Measurements from ENCODE around the gene KRTAP2-4.
"Not testable (repeated sequence)": the region's sequence is repeated elsewhere in the genome, so short reads cannot be mapped to it uniquely, and the experiment has no call there.

The KRTAP2-4 gene

DNA sequence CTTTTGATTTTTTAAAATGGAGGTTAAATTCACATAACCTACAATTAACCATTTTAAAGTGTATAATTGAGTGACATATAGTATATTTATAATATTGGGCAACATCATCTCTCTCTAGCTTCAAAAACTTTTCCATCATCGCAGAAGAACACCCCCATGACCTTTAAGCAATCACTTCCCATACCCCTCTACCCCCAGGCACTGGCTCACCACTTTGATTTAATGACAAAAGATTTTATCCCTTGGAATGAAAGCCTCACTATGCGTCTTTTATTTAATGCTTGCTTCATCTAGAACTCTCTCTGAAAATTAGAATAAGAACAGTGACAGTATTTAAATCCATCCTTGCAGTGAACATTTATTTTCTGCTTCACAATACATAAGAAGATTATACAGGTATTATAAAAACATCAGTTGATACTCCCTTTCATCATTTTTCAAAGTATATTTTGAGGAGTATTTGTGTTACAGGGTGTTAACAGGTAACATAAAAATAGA lies 27.8 kb downstream of the KRTAP2-4 start:
- no peak overlapping the region for H3K4me3 ChIP-seq (ENCODE audit: control insufficient read depth, low read depth, low read length)
- DNase-seq (ENCODE audit: low read depth): no peak
- TF ChIP-seq, protein P1, sequence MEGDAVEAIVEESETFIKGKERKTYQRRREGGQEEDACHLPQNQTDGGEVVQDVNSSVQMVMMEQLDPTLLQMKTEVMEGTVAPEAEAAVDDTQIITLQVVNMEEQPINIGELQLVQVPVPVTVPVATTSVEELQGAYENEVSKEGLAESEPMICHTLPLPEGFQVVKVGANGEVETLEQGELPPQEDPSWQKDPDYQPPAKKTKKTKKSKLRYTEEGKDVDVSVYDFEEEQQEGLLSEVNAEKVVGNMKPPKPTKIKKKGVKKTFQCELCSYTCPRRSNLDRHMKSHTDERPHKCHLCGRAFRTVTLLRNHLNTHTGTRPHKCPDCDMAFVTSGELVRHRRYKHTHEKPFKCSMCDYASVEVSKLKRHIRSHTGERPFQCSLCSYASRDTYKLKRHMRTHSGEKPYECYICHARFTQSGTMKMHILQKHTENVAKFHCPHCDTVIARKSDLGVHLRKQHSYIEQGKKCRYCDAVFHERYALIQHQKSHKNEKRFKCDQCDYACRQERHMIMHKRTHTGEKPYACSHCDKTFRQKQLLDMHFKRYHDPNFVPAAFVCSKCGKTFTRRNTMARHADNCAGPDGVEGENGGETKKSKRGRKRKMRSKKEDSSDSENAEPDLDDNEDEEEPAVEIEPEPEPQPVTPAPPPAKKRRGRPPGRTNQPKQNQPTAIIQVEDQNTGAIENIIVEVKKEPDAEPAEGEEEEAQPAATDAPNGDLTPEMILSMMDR (conservative IDR thresholded peaks at IDR 0.05; ENCODE audit: control insufficient read depth, insufficient read depth, low read depth, low read length): no peak

DNA sequence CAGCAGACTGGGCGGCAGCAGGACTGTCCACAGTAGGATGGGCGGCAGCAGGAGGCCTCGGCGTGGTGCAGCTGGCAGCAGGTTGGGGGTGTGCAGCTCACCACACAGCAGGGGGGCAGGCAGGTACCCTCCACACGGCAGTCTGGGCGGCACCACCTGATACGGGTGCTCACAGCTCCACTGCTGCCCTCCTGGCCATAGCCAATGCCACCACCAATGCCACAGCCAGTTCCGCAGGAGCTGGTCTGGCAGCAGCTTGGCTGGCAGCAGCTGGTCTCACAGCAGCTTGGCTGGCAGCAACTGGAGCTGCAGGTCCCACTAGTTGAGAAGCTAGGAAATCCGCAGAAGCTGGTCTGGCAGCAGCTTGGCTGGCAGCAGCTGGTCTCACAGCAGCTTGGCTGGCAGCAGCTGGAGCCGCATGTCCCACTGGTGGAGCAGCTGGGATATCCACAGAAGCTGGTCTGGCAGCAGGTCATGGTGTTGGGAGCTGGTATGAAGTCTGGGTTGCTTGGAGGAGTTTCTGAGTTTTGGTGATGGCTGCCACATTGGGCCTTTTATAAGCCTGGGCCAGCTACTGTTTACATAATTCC lies 31.2 kb downstream of the KRTAP2-4 start, which contains the start of gene KRTAP1-3:
Gene KRTAP1-3 (minus strand): TSS at position 529 of the 590 bp plus-strand sequence. CDS start 53 bp downstream, at position 476.
- not testable (repeated sequence) for DNase-seq (ENCODE audit: low read depth); H3K4me3 ChIP-seq (ENCODE audit: control insufficient read depth, low read depth, low read length)

DNA sequence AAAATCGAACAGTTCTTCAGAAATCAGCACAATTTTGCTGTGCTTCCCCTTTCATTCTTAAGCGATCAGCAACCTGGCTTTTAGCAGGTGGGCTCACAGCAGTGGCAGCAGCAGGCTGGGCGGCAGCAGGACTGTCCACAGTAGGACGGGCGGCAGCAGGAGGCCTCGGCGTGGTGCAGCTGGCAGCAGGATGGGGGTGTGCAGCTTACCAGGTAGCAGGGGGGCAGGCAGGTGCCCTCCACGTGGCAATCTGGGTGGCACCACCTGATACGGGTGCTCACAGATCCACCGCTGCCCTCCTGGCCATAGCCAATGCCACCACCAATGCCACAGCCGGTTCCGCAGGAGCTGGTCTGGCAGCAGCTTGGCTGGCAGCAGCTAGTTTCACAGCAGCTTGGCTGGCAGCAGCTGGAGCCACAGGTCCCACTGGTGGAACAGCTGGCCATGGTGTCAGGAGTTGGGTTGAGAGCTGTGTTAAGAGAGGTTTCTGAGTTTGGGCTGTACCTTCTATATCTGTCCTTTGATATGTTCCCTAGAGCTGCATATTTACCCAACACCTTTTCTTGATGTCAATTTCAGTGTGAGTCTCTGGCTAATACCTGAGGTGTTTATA lies 35.9 kb downstream of the KRTAP2-4 start, which contains the start of gene KRTAP1-4:
Gene KRTAP1-4 (minus strand): TSS at position 563 of the 613 bp plus-strand sequence. CDS start 117 bp downstream, at position 446.
- DNase-seq (ENCODE audit: low read depth): no peak
- H3K4me3 ChIP-seq (ENCODE audit: control insufficient read depth, low read depth, low read length): no peak within 1 kb of the TSS
- TF ChIP-seq, protein P1 (conservative IDR thresholded peaks at IDR 0.05; ENCODE audit: control insufficient read depth, insufficient read depth, low read depth, low read length): no peak

DNA sequence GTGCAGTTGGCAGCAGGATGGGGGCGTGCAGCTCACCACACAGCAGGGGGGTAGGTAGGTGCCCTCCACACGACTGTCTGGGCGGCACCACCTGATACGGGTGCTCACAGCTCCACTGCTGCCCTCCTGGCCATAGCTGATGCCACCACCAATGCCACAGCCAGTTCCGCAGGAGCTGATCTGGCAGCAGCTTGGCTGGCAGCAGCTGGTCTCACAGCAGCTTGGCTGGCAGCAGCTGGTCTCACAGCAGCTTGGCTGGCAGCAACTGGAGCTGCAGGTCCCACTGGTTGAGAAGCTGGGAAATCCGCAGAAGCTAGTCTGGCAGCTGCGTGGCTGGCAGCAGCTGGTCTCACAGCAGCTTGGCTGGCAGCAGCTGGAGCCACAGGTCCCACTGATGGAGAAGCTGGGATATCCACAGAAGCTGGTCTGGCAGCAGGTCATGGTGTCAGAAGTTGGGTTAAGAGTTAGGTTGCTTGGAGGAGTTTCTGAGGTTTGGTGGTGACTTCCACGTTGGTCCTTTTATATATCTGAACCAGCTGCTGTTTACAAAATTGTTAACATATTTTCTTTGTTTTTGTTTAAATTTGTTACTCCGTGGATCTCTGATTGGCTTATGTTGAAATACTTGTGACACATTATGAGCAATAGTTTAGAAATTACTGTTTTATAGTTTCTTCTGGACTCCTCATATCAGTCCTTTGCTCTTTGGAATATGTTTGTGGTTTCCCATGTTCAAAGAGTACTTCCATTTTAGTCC lies 38.8 kb downstream of the KRTAP2-4 start, which contains the start of gene KRTAP1-5:
Gene KRTAP1-5 (minus strand): TSS at position 494 of the 757 bp plus-strand sequence. CDS start 53 bp downstream, at position 441.
- no peak within 1 kb of the TSS for H3K4me3 ChIP-seq (ENCODE audit: control insufficient read depth, low read depth, low read length)
- TF ChIP-seq, protein P1 (conservative IDR thresholded peaks at IDR 0.05; ENCODE audit: control insufficient read depth, insufficient read depth, low read depth, low read length): no peak
- DNase-seq (ENCODE audit: low read depth): peak; percentile 88

DNA sequence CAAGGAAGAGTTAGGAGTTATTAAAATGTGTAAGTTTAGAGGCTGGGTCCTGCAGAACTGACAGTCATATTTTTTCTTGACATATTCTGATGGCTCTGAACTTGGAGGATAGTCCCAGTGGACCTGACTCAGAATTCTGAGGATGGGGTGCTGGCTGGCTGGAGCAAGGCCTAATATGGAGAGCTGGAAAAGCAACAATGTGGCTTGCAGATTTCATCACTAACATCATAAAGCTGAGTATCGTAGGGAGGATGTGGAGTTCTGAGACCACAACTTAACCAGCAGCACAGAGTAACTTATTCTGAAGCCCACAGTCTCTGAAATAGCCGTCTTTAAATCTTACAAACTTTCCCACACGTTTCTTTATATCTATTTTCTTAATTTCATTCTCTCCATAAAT lies 41.0 kb downstream of the KRTAP2-4 start:
- peak; percentile 57 for DNase-seq (ENCODE audit: low read depth)
- TF ChIP-seq, protein P1 (conservative IDR thresholded peaks at IDR 0.05; ENCODE audit: control insufficient read depth, insufficient read depth, low read depth, low read length): no peak

DNA sequence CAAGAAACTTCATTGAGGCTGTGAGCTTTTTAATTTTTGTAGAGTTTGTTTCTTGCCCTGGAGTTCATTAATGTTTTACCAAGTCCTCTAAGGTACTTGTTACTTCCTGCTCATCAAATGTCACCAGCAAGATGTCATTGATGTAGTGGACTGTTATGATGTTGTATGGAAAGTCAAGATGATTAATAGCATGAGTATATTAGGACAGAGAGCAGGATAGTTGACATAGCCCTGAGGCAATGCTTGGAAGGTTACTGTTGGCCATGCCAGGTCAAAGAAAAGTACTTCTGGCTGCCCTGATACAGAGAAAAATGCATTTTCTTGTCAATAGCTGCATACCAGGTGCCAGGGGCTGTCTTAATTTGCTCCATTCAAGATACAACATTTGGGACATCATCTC lies 45.3 kb downstream of the KRTAP2-4 start:
- H3K4me3 ChIP-seq (ENCODE audit: control insufficient read depth, low read depth, low read length): no peak overlapping the region
- no peak for DNase-seq (ENCODE audit: low read depth)
- TF ChIP-seq, protein P1 (conservative IDR thresholded peaks at IDR 0.05; ENCODE audit: control insufficient read depth, insufficient read depth, low read depth, low read length): no peak

More for the DNA sequence above, 41.0 kb downstream of the KRTAP2-4 start:
- H3K4me3 ChIP-seq (ENCODE audit: control insufficient read depth, low read depth, low read length): no peak overlapping the region

Measured in fibroblast of mammary gland (primary cell).